Ectodermal cell (in vitro differentiated cells): ENCODE measurements around the gene BCOR.

ENCODE experiments used
- H3K27ac ChIP-seq: 2 replicates; pipeline ENCODE4 v1.7.0; 2013; ENCODE audit warnings: mild to moderate bottlenecking, low read depth, low read length; ENCODE audit not compliant: insufficient read depth, poor library complexity, severe bottlenecking
- H3K27me3 ChIP-seq: 2 replicates; pipeline ENCODE4 v1.7.0; 2013; ENCODE audit warnings: mild to moderate bottlenecking, low read length; ENCODE audit not compliant: insufficient read depth, control insufficient read depth, poor library complexity, severe bottlenecking
- H3K36me3 ChIP-seq: one replicate; pipeline ENCODE4 v1.7.0; 2013; ENCODE audit warnings: low read length; ENCODE audit not compliant: control insufficient read depth, insufficient read depth
- H3K4me1 ChIP-seq: one replicate; pipeline ENCODE4 v1.7.0; 2013; ENCODE audit warnings: low read length; ENCODE audit not compliant: control insufficient read depth, insufficient read depth
- H3K4me3 ChIP-seq: 2 replicates; pipeline ENCODE4 v1.7.0; 2013; ENCODE audit warnings: low read depth, low read length, control low read depth; ENCODE audit not compliant: insufficient read depth
- H3K9me3 ChIP-seq: 2 replicates; pipeline ENCODE4 v1.7.0; 2013; ENCODE audit warnings: mild to moderate bottlenecking, low read length, moderate library complexity; ENCODE audit not compliant: control insufficient read depth
- WGBS, 2 experiments: methylation state at CpG; one replicate each; pipeline ENCODE4 v1.1.7; 2013; ENCODE audit warnings: missing lambda C conversion rate in 2 of 2; 5-methylcytosine and 5-hydroxymethylcytosine counted together

The BCOR gene

DNA sequence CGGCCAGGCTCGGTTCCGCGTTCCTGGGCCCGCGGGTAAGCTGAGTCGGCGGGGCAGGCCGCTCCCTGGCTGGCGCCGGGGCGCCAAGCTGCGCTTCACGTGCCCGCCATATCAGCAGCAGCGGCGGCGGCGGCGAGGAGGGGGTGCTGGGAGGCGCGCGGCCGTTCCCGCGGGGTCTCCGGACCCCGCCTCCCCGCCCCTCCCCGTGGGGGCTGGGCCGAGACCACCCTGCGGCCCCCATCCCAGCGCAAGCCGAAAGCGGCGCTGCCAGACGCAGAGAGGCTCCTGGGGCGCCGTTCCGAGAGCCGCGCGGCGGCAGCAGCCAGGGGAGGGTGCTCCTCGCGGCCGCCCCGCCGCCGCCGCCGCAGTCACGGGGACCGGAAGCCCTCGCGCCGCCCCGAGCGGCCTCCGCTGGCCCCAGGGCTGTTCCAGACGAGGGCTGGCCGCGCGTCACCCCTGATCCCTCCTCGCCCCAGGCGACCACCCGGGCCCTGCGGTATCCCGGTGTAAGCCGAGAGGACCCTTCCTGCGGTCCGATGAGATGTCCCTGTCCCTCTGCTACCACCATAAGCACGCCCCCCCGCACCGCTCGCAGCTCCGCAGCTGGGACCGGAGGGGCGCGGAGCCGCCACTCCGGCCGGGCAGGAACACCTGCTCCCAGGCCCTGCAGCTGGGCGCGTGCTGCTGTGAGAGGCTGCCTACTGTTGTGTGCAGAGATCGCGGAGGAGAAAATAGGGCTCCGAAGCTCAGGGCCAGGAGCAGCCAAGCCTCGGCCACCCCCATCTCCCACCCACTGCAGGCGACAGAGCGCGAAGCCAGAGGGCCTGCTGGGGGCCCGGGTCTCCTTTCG is 7.5 kb upstream of the BCOR start:
- no peaks in the 10 kb centered on the region for H3K9me3 ChIP-seq
- H3K27ac ChIP-seq, result no peak overlapping the region
- peak overlapping the region; percentile 35 for H3K4me3 ChIP-seq
- peaks cover 29% of the 10 kb centered on the region for H3K4me1 ChIP-seq
- H3K27me3 ChIP-seq, result peaks cover 65% of the 10 kb centered on the region
- 0% methylated on average over 94 of the region's 94 CpGs for WGBS, 2 experiments
- H3K36me3 ChIP-seq, result no peaks in the 10 kb centered on the region

DNA sequence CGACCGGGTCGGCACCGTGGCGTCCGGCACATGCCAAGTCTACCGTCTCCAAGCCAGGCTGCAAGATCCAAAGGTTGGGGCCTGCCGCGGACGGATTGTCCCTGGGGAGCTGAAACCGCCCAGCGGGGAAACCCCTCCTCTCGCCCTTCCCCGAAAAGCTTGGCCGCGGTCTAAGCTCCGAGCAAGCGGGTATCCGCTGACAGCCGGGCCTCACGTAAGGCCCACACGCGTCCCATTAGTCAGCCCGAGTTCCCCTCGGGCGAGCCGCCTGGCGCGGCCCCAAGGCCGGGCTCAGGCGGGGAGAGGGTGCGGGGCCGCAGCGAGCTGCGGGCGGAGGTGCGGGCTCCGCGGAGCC is 6.8 kb upstream of the BCOR start:
- peaks cover 71% of the 10 kb centered on the region for H3K27me3 ChIP-seq
- H3K9me3 ChIP-seq, result no peaks in the 10 kb centered on the region
- H3K36me3 ChIP-seq, result no peaks in the 10 kb centered on the region
- peak overlapping the region; percentile 35 for H3K4me3 ChIP-seq
- 0 to 1% methylated on average over 39 of the region's 39 CpGs for WGBS, 2 experiments
- H3K4me1 ChIP-seq, result peaks cover 29% of the 10 kb centered on the region
- H3K27ac ChIP-seq, result no peak overlapping the region

DNA sequence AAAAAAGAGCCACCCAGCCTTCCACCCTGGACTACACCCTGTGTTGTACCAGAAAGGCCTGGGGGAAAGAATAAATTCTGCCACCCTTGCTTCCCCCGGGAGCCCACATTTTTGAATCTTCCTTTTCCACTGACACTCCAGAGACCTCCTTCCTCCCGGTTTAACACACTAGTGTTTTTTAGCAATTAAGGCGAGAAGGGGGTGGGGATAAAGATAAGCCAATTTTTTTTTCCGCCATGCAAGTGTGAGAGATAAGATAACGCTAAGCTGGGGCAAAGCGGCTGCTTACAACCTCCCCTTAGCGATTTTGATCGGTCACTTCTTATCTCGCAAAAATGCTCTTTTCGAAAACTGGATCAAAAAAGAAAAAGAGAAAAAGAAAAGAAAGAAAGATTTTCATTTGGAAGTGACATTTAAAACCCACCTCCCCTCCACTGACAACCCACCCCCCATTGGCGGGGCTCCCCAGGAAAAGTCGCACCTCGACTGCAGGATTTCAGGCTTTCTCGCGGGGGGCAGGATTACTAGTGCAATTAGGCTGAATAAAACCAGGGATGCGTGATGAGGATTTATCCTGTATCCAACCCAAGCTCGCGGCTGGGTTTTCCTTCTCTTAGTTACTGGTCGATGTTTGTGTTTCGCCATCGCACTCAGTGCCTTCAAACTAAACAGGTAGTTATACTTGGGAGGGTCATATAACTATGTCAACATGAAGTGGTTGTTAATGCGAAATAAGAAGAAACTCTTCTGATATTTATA is 6.0 kb upstream of the BCOR start:
- 9 to 12% methylated on average over 14 to 17 of the region's 22 CpGs for WGBS, 2 experiments
- Histone ChIP-seq H3K9me3 (no peaks in the 10 kb centered on the region), H3K27me3 (peaks cover 78% of the 10 kb centered on the region), H3K4me1 (peaks cover 29% of the 10 kb centered on the region), H3K4me3 (peak overlapping the region; percentile 35), H3K36me3 (no peaks in the 10 kb centered on the region), H3K27ac (no peak overlapping the region)

DNA sequence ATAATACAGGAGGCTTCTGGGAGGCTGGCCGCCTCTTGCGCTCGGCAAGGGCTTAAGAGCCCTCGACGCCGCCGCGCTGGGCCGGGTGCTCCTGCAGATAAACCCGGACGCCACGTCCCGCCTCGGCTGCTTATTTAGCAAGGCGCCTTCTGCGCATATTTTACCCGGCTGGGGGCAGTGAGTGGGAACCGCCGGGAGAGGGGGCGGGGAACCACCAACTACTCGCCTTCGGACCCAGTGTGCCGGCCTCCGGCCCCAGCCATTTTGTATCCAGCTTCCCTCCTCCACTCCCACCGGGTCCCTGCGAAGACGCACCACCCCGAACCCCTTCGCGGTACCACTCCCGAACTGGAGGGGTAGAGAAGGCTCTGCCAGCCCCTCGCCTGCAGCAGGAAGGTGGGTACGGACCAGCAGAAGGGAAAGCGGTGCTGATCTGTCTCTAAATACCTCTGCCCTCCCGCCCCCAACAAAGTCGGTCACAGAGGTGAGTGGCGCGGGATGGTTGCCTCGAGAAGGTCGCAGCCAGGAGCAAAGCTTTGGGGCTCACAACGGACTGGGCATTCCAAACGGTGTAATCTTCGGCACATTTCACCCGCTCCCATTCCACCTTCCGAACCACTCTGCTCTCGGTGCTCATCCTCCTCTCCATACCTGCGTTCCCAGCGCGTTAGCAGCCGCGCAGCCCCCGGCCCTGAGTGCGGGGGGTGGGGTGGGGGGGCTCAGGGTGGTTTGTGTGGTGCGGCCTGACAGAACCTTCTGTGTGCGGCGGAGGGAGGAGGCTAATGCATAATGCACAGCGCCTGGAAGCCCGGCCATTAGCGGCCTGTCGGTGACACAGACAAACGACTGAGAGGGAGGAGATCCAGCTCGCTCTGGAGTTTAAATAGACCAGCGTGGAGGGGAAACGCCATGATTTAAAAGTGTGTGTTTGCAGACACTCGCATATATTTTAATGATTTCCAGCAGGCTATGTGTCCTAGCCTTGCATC is 4.9 kb upstream of the BCOR start:
- H3K27me3 ChIP-seq, result peaks cover 75% of the 10 kb centered on the region
- no peak overlapping the region for H3K4me3 ChIP-seq
- H3K4me1 ChIP-seq, result peaks cover 29% of the 10 kb centered on the region
- 5% methylated on average over 60 to 61 of the region's 65 CpGs for WGBS, 2 experiments
- H3K27ac ChIP-seq, result no peak overlapping the region
- H3K36me3 ChIP-seq, result no peaks in the 10 kb centered on the region
- no peaks in the 10 kb centered on the region for H3K9me3 ChIP-seq

DNA sequence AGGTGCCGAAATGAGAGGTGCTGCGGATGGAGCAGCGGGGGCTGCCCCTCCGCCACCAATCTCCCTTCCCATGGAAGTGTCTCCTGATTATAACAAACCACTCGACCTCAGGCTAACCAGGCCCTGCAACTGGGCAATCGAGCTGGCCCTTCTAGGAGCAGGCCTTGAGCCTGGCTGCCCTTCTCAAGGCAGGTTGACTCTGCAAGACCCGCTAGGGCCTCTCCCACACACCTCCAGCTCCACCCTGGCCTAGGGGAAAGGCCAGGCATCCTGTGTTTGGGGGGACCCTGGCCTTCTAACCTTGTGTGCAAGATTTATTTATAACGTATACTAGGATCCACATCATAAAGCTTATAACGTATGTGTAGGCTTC is 3.7 kb upstream of the BCOR start:
- 26 to 31% methylated on average over 8 to 9 of the region's 9 CpGs for WGBS, 2 experiments
- Histone ChIP-seq H3K27ac (peak overlapping the region; percentile 36), H3K4me1 (peaks cover 24% of the 10 kb centered on the region), H3K4me3 (no peak overlapping the region), H3K27me3 (peaks cover 64% of the 10 kb centered on the region), H3K9me3 (no peaks in the 10 kb centered on the region), H3K36me3 (no peaks in the 10 kb centered on the region)

DNA sequence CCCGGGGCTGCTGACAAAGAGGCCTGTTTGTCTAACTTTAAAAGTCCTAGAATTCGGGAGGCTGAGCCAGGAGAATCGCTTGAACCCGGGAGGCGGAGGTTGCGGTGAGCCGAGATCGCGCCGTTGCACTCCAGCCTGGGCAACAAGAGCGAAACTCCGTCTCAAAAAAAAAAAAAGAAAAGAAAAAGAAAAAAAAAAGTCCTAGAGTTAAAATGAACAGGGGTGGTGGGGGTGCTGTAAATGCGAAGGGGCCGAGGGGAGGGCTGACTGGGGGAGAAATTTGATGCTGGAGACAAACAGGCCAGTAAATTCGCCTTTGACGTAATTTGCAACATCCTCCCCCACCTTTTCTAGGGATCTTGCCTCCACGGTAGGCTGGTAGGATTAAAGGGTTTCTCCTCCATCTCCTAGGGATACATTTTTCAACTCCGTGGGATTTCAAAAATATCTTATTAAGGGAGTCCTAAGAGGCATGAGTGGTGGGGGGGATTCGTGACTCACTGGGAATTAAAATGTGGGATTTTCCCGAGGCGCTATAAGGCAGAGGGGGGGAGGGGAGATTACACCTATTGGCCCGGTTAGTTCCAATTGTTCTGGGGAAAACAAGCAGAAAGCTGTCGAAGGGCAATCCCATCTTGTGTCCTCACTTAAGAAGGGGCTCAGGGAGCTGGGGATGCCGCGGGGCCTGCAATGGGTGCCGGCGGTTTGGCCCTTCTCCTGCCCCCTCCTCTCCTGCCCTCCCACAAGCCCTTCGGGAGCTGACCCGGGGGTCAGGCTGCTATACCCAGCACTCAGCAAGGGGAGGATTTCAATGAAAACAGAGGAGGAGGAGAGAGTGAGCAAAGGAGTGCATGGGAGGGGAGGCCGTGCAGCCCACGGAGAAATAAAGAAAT is 3.0 kb upstream of the BCOR start:
- peaks cover 24% of the 10 kb centered on the region for H3K4me1 ChIP-seq
- 3% methylated on average over 28 to 31 of the region's 31 CpGs for WGBS, 2 experiments
- H3K27me3 ChIP-seq, result peaks cover 66% of the 10 kb centered on the region
- no peaks in the 10 kb centered on the region for H3K36me3 ChIP-seq
- no peaks in the 10 kb centered on the region for H3K9me3 ChIP-seq
- H3K4me3 ChIP-seq, result no peak overlapping the region
- H3K27ac ChIP-seq, result peak overlapping the region; percentile 36

DNA sequence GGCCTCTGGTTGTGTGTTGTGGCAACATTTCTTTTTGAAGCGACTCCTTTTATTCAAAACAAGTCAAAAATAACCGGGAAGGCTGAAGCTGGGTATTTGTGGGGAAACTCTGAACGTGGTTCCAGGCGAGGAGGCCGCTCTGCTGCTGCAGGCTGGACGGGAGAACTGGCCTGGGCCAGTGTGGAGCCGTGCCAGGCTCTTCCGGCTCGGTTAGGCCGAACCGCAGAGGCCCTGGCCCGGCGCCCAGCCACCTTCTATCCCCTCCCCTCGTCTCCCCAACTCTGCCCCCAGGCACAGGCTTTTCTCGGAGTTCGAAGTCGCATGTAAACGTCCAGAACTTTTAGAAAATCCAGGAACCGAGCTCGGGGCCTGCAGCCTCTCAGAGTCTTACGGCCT is 2.4 kb upstream of the BCOR start:
- no peak overlapping the region for H3K4me3 ChIP-seq
- peaks cover 68% of the 10 kb centered on the region for H3K27me3 ChIP-seq
- H3K27ac ChIP-seq, result no peak overlapping the region
- no peaks in the 10 kb centered on the region for H3K36me3 ChIP-seq
- H3K4me1 ChIP-seq, result peaks cover 24% of the 10 kb centered on the region
- H3K9me3 ChIP-seq, result no peaks in the 10 kb centered on the region
- WGBS, 2 experiments, result 2% methylated on average over 19 to 21 of the region's 21 CpGs

DNA sequence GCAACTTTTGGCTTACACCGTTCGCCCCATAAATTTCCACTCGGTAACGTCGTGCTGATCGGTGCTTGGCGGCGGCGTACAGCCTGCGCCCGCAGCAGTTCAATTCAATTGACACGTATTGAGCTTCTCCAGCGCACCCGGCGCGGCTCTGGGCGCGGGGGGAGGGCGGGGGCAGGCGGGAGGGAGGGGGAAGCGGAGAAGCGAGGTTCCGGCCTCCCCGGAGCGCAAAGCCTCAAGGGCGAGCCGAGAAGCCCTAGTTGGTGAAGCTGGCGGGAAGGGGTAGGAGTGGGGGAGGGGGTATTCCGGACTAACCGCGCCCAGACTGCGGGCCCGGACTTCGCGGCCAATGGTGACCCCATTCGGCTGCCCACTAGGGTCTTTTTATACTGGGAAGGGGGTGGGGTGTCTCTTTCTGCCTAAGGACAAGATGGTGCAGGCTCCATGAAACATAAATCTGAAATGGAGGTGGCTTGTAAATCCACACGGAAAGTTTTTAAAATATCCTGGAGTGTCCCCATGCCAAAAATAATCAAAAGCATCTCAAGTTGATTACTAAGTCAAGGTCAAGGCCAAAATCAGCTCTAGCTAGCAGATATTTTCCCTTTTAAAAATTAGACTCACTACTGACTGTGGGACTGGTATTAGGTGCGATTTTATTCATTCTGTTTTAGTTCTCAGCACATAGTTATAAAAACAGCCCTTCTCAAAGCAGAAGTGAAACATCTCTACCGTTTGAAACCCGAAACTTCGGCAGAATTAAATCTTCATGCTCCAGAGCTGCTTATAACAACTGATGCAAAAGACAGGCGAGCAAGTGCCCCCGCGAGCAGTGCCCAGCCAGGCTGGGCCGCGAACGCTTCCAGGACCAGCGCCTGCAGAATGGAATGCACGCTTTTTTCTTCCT is 1.5 kb upstream of the BCOR start:
- H3K27ac ChIP-seq, result no peak overlapping the region

More for the DNA sequence above, 1.5 kb upstream of the BCOR start:
- Histone ChIP-seq H3K36me3 (no peaks in the 10 kb centered on the region), H3K4me3 (peak overlapping the region; percentile 29), H3K4me1 (peaks cover 24% of the 10 kb centered on the region), H3K27me3 (peaks cover 67% of the 10 kb centered on the region), H3K9me3 (no peaks in the 10 kb centered on the region)
- WGBS, 2 experiments, result 2% methylated on average over 36 to 40 of the region's 49 CpGs
